HG02970 (cell line): ENCODE results near the gene PCDH17.

Experiments
- ATAC-seq: cut with Tn5 transposase; IDR thresholded peaks from one replicate; pipeline ENCODE4 v1.9.1; 2021; ENCODE audit warnings: mild to moderate bottlenecking, moderate library complexity, moderate number of reproducible peaks; ENCODE audit not compliant: unreplicated experiment, low FRiP score

Gene PCDH17

DNA sequence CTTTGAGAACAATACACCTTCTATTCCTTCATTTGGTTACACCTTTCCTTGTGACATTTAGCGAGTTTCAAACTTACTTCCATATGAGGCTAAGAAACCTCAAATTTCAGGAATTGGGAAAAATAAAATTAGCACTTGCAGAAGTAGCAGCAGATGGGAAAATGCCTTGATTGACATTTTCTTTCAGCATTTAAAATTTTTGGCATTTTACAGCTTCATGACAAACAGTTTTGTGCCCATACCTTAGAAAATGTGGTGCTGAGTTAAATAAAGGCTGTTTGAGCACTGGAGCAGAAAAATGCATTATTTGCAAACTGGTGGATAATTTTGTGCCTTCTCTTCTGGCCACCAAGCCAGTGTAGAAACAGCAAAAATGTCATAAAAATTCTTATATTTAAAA, 95.4 kb downstream of the PCDH17 start:
- ATAC-seq = no peak

DNA sequence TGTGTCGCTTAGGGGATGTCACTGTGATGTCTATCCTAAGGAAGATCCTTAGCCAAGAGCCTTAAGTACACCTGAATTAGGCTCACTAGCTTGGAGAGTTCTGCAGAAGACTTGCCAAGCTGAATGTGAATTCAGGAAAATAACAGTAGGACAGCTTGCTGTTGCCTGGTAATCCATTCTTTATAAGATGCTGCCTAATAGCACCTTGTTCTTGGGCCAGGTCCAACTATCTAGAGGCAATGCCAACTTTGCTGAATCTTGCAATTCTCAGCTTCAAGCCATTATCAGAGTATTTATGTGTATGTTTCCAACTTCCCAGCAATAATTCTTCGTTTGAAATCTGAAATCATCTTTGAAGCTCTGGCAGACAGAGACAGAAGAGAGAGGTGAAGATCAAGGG, 102.8 kb downstream of the PCDH17 start:
- ATAC-seq = no peak

- ATAC-seq = no peak
Measured at GRCh38 chr13:57739089-57739488, 107.5 kb downstream of the PCDH17 start.

DNA sequence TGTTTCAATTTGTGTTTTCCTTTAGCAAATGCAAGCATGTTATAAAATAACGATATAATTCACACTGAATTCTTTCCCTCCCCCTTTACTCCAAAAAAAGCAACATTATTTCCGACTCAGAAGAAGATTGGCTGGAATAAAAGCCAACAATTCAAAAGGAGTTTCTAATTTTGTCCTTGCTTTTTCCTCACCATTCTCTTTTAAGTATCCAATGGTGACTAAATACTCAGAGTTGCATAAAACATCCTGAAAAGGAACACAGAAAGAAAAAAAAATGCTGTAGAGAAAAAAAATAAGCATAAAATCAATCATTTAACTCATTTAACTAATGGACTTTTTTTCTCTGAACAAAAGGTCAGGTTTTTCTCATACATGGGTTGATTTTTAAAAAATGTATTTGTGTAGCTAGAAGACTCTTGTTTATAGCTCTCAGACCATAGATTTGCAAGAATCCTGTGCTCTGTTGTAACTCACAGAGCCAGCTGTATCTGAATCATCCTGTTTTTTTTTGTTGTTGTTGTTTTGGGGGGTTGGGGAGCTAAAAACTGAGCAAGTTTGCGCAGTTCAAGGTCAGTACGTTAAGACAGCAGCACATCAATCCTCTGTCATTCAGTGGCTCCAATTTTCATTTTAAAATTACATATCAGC, 108.1 kb downstream of the PCDH17 start:
- no peak for ATAC-seq

DNA sequence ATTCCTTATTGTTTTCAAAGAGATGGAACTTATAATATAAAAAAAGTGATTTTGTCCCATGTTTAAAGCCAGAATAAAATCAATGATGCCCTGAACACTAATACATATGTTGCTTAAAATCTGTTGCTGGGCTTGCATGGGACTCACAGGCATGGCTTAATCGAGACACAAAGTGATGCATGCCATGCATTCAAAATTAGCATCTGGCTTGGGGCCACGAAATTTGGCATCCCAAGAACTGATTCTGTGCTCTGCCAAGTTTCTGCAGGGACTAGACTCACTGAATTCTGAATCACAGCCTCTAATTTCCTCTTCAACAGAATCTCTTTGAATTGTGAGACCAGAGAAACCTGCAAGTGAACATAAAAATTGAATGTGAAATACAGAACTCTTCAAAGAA, 109.2 kb downstream of the PCDH17 start:
- ATAC-seq = no peak

DNA sequence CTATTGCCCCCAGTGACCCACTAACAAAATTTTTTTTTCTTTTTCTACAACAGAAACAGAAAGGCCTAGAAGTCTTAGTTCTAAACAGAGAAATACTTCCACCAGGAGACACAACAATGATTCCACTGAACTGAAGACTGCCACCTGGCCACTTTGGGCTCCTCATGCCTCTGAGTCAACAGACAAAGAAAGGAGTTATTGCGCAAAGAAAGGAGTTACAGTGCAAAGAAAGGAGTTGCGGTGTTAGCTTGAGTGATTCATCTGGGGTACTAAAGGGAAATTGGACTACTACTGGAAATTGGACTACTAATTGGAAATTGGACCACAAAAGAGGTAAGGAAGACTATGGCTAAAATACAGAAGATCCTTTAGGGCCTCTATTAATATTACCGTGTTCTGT, 116.6 kb downstream of the PCDH17 start:
- ATAC-seq = no peak

DNA sequence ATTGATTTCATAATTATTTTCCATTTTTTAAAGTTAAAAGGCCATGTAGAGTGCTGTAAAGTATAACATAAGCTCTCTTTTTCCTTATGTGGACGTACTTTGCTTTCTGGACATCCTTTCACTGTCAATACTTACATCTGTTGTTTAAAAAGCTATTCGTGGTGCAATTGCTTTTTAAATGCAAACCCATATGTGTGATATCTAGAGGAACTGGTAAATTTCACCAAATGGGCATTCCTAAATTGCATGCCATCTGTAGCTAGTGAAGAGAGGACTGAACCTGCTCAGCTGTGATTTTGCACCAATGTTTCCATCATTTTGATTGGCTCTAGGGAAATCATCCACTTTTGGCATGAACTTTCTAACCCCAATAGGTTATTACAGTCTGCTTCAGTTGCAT, 129.4 kb downstream of the PCDH17 start:
- no peak for ATAC-seq

GRCh38 chr13:57763689-57764088, 132.1 kb downstream of the PCDH17 start:
- ATAC-seq = no peak
